Omental fat pad (tissue), 4 donors: Measurements from ENCODE around the gene PET117. TPM values are rescaled to one million over a fixed set of nuclear protein-coding genes. Genes with fewer than 3 reads are reported as not detected.
"Not testable (repeated sequence)": the region's sequence is repeated elsewhere in the genome, so short reads cannot be mapped to it uniquely, and the experiment has no call there.

Source experiments
- ATAC-seq: fragments of 150-250 bp; one replicate; pipeline ENCODE4 v1.9.1; 2016; ENCODE audit warnings: mild to moderate bottlenecking, moderate library complexity; ENCODE audit not compliant: low FRiP score
- DNase-seq: peaks from one replicate; pipeline ENCODE4 v3.0.0-alpha.2; 2019; ENCODE audit warnings: low spot score
- CTCF ChIP-seq, 3 donors: fragments of 450-650 bp; IDR thresholded peaks; one replicate each; pipeline ENCODE4 v1.5.1; 2016 to 2017; ENCODE audit warnings: antibody characterized with exemption in 3 of 3, mild to moderate bottlenecking in 3 of 3, moderate library complexity in 2 of 3
- total RNA-seq, 4 donors: library from RNA; depleted of rRNA; stranded (reverse); fragments of >200 nt; gene quantifications; one replicate each; pipeline ENCODE4 v1.1.0, GENCODE V29; 2016

Gene PET117
- total RNA-seq, 4 donors from 2014 or later = 5.8 to 11.9 (median 11.2) TPM

- DNase-seq (no peak), ATAC-seq (no peak)
- no peak for TF ChIP-seq CTCF (IDR thresholded peaks at IDR 0.05)
Measured at GRCh38 chr20:18165553-18165952, 27.9 kb downstream of the PET117 start.

GRCh38 chr20:18166241-18166881 lies 28.7 kb downstream of the PET117 start:
- DNase-seq = no peak
- TF ChIP-seq CTCF (IDR thresholded peaks at IDR 0.05) = no peak
- no peak for ATAC-seq

GRCh38 chr20:18166950-18167349 lies 29.3 kb downstream of the PET117 start:
- TF ChIP-seq CTCF (IDR thresholded peaks at IDR 0.05) = no peak
- ATAC-seq (no peak), DNase-seq (no peak)

GRCh38 chr20:18172379-18172778 lies 34.7 kb downstream of the PET117 start:
- DNase-seq (no peak), ATAC-seq (no peak)
- TF ChIP-seq CTCF (IDR thresholded peaks at IDR 0.05) = no peak

GRCh38 chr20:18174906-18175683 lies 37.4 kb downstream of the PET117 start:
- DNase-seq (no peak), ATAC-seq (no peak)
- TF ChIP-seq CTCF (IDR thresholded peaks at IDR 0.05) = no peak

GRCh38 chr20:18176318-18176785 lies 38.7 kb downstream of the PET117 start:
- no peak for TF ChIP-seq CTCF (IDR thresholded peaks at IDR 0.05)
- DNase-seq (no peak), ATAC-seq (no peak)

- DNase-seq = not testable (repeated sequence)
Measured at GRCh38 chr20:18180366-18180765, 42.7 kb downstream of the PET117 start.

More at GRCh38 chr20:18180366-18180765, 42.7 kb downstream of the PET117 start:
- ATAC-seq = not testable (repeated sequence)
